K562 (cell line): Measurements from ENCODE around the gene TEX28. TPM values are rescaled to one million over a fixed set of nuclear protein-coding genes. Genes with fewer than 3 reads are reported as not detected.
A peak's percentile ranks its signal among the peaks of the same experiment; 100 is the strongest.
"Not testable (repeated sequence)": the region's sequence is repeated elsewhere in the genome, so short reads cannot be mapped to it uniquely, and the experiment has no call there.

ENCODE experiments used
- ATAC-seq: fragments of 200-7000 bp; cut with Tn5 transposase; 3 replicates; pipeline ENCODE4 v1.9.1; 2020; ENCODE audit warnings: moderate library complexity
- BruUV-seq: library from RNA; stranded (reverse); fragments of 400-500 nt; replicated peaks from 2 replicates; lab custom pipeline; 2021; lab: Mats Ljungman, UMichigan
- CTCF ChIA-PET: fragments of 300-600 bp; formaldehyde crosslinking; extraction: SDS; loops from one replicate; lab custom pipeline; 2021; ENCODE audit warnings: low intra/inter-chr PET ratio; lab: Yijun Ruan, JAX
- POLR2A ChIA-PET: fragments of 300-600, 350-650 bp; sonication (Branson Sonifier 250); formaldehyde crosslinking; extraction: SDS; loops from one replicate; lab custom pipeline; 2021; ENCODE audit warnings: antibody characterized with exemption, inconsistent platforms; lab: Yijun Ruan, JAX
- DNase-seq, 4 experiments: peaks; one replicate each; pipeline versions ENCODE4 v3.0.0 to v3.0.0-alpha.2; 2011 to 2018; ENCODE audit warnings: low spot score in 3 of 4, mixed read lengths in 3 of 4; ENCODE audit errors: extremely low read depth in 1 of 4
- FAIRE-seq: peaks from 2 replicates; lab custom pipeline; 2011; peaks lifted over from hg19 to GRCh38; lab: Jason Lieb, UNC
- H2AFZ ChIP-seq: 2 replicates; pipeline ENCODE4 v1.6.0; 2011; ENCODE audit warnings: low read depth, low read length, control low read depth, inconsistent platforms
- H3K27ac ChIP-seq: fragments of 200-600 bp; 3 replicates; pipeline ENCODE4 v1.8.0; 2011; ENCODE audit warnings: low read depth, mild to moderate bottlenecking, control low read depth, inconsistent platforms, low read length, moderate library complexity, mixed read lengths; ENCODE audit errors: extremely low read depth
- H3K27me3 ChIP-seq, 2 experiments: fragments of 300-600 bp in 1 of 2; 2 replicates in 1 of 2; 3 replicates in 1 of 2; pipeline versions ENCODE4 v1.6.0 to v1.8.0; 2011; ENCODE audit warnings: inconsistent platforms in 2 of 2, low read length in 2 of 2, mild to moderate bottlenecking in 1 of 2, mixed read lengths in 1 of 2, moderate library complexity in 1 of 2; ENCODE audit not compliant: control insufficient read depth in 2 of 2, insufficient read depth in 2 of 2
- H3K36me3 ChIP-seq: fragments of 300-600 bp; 3 replicates; pipeline ENCODE4 v1.8.0; 2011; ENCODE audit warnings: mild to moderate bottlenecking, low read length, inconsistent platforms; ENCODE audit not compliant: control insufficient read depth, insufficient read depth
- H3K4me1 ChIP-seq, 2 experiments: fragments of 200-600 bp in 1 of 2; replicated peaks in 1 of 2; 2 replicates in 1 of 2; 3 replicates in 1 of 2; pipeline versions ENCODE4 v1.5.1 to v1.8.0; 2011; ENCODE audit warnings: inconsistent platforms in 2 of 2, low read length in 2 of 2, mild to moderate bottlenecking in 1 of 2, mixed read lengths in 1 of 2, moderate library complexity in 1 of 2; ENCODE audit not compliant: control insufficient read depth in 2 of 2, insufficient read depth in 2 of 2
- H3K4me2 ChIP-seq: 2 replicates; pipeline ENCODE4 v1.6.1; 2011; ENCODE audit warnings: low read length, control low read depth, inconsistent platforms, mixed read lengths; ENCODE audit not compliant: insufficient read depth
- H3K4me3 ChIP-seq: fragments of 200-600 bp; sonication (generic), shearing (Covaris generic); 2 replicates; pipeline ENCODE4 v1.5.1; 2016; ENCODE audit warnings: control low read depth, inconsistent platforms
- H3K79me2 ChIP-seq: fragments of 200-600 bp; 3 replicates; pipeline ENCODE4 v1.8.0; 2011; ENCODE audit warnings: low read length, inconsistent platforms; ENCODE audit not compliant: control insufficient read depth, insufficient read depth
- H3K9ac ChIP-seq, 2 experiments: 2 replicates each; pipeline versions ENCODE4 v1.6.0 to v1.6.1; 2011; ENCODE audit warnings: low read depth in 2 of 2, low read length in 2 of 2, control low read depth in 1 of 2, inconsistent platforms in 1 of 2, mild to moderate bottlenecking in 1 of 2, mixed read lengths in 1 of 2; ENCODE audit not compliant: insufficient read depth in 1 of 2
- H3K9me1 ChIP-seq: one replicate; pipeline ENCODE4 v1.6.0; 2011; ENCODE audit warnings: inconsistent platforms, mild to moderate bottlenecking, low read length, moderate library complexity; ENCODE audit not compliant: control insufficient read depth, insufficient read depth
- H3K9me3 ChIP-seq: replicated peaks from 2 replicates; pipeline ENCODE4 v1.5.1; 2011; ENCODE audit warnings: low read depth, low read length, inconsistent platforms; ENCODE audit not compliant: control insufficient read depth, insufficient read depth
- H4K20me1 ChIP-seq: replicated peaks from 2 replicates; pipeline ENCODE4 v1.6.1; 2011; ENCODE audit warnings: low read length, inconsistent platforms, mixed read lengths; ENCODE audit not compliant: control insufficient read depth, insufficient read depth
- FOXO4 ChIP-seq: fragments of 450-650 bp; formaldehyde crosslinking; IDR thresholded peaks from 2 replicates; pipeline ENCODE4 v1.4.0; 2020; ENCODE audit warnings: mild to moderate bottlenecking, moderate library complexity
- GABPB1 ChIP-seq: sonication (generic); formaldehyde crosslinking; IDR thresholded peaks from 2 replicates; pipeline ENCODE4 v1.8.0; 2022; ENCODE audit warnings: mild to moderate bottlenecking, missing genetic modification reagents
- HMG20B ChIP-seq: fragments of 250-450 bp; sonication (Bioruptor Pico); IDR thresholded peaks from 2 replicates; pipeline ENCODE4 v1.5.0; 2021; ENCODE audit warnings: mild to moderate bottlenecking
- MAZ ChIP-seq, 2 experiments: fragments of 450-650 bp in 1 of 2; sonication (generic) in 1 of 2; formaldehyde crosslinking; IDR thresholded peaks in 1 of 2; conservative IDR thresholded peaks in 1 of 2; 2 replicates each; pipeline versions ENCODE4 v1.4.0 to v1.5.0; 2020; ENCODE audit warnings: mild to moderate bottlenecking in 1 of 2, missing genetic modification reagents in 1 of 2
- PHB ChIP-seq: fragments of 250-450 bp; sonication (Bioruptor Pico); IDR thresholded peaks from 2 replicates; pipeline ENCODE4 v1.5.0; 2021
- YY1 ChIP-seq, 3 experiments: IDR thresholded peaks; 2 replicates each; pipeline ENCODE4 v1.6.1; 2011; ENCODE audit warnings: low read length in 2 of 3, mild to moderate bottlenecking in 2 of 3, moderate library complexity in 2 of 3, borderline replicate concordance in 1 of 3, control low read depth in 1 of 3, low read depth in 1 of 3; ENCODE audit not compliant: insufficient read depth in 3 of 3, insufficient replicate concordance in 2 of 3, control insufficient read depth in 1 of 3, insufficient read length in 1 of 3; ENCODE audit errors: extremely low read depth in 1 of 3
- ZFP36 ChIP-seq: fragments of 150-350 bp; IDR thresholded peaks from 2 replicates; pipeline ENCODE4 v1.6.1; 2018; ENCODE audit warnings: low read length, low read depth; ENCODE audit not compliant: partially characterized antibody
- ZZZ3 ChIP-seq: fragments of 450-650 bp; IDR thresholded peaks from 2 replicates; pipeline ENCODE4 v1.6.1; 2016; ENCODE audit warnings: antibody characterized with exemption, mild to moderate bottlenecking, moderate library complexity
- WGBS: fragments of 100-300 bp; shearing (Covaris generic); methylation state at CpG from one replicate; pipeline ENCODE4 v1.1.6; 2016; ENCODE audit warnings: low coverage, mixed read lengths; ENCODE audit not compliant: insufficient coverage; ENCODE audit errors: missing lambda C conversion rate; 5-methylcytosine and 5-hydroxymethylcytosine counted together
- in situ Hi-C: fragments of 300-500 bp; cut with MboI; formaldehyde crosslinking; loops from 4 replicates; pipeline ENCODE4 v1.15.0; 2018; ENCODE audit warnings: inconsistent platforms, mixed read lengths
- intact Hi-C: fragments of 100-400 bp; cut with micrococcal nuclease; formaldehyde crosslinking; loops from 2 replicates; pipeline ENCODE4 v1.14.2; 2022
- polyA plus RNA-seq, 8 experiments: library from polyadenylated mRNA; depleted of rRNA in 4 of 8; stranded (reverse) in 5 of 8; unstranded in 3 of 8; fragments of >200 nt; fragmentation: Nextera tagmentation in 2 of 8; fragmentation: Illumina TruSeq in 1 of 8; extraction: Ambion mirVana in 2 of 8; extraction: Trizol in 1 of 8; gene quantifications; 2 replicates each; pipeline versions ENCODE4 v1.2.1 to v1.2.3, GENCODE V29; 2011 to 2014; ENCODE audit warnings: inconsistent platforms in 1 of 8, missing spikeins in 1 of 8
- total RNA-seq, 7 experiments: library from RNA; depleted of rRNA in 6 of 7; stranded (reverse); fragments of >200 nt in 6 of 7; fragmentation: Illumina TruSeq in 2 of 7; extraction: Trizol in 2 of 7; gene quantifications; 2 replicates each; pipeline versions ENCODE4 v1.2.1 to v1.2.3, GENCODE V29; 2011 to 2021; ENCODE audit warnings: low replicate concordance in 1 of 7

Gene TEX28
- total and polyA plus RNA-seq, 9 of the 15 experiments (the other 6 are each of a cell fraction or from before 2014, with no cell fraction given): not detected

DNA sequence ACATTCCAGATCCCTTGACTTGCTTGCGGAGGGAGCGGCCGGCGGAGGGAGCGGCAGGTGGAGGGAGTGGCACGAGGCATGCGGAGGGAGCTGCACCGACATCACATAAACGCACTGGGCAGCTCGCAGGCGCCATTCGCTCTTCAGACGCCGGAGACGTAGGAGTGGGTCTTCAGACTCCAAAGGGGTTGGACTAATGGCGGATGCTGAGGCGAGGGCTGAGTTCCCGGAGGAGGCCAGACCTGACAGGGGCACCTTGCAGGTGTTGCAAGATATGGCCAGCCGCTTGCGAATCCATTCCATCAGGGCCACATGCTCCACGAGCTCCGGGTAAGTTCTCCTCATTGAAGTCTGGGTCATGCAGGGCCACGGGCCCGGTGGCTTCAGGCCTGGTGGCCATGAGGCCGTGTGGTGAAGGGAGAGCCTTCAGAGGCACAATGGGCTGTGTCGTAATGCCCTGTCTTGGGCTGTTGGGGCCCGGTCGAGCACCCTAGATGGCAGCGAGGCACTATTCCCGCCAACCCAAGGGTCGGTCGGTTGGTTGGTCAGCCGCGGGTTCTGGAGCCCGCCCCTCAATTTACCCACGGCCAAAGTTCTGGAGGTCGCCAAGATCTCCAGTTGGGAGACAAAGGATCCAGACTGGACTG lies 863 bp upstream of the TEX28 start, which contains the start of gene TKTL1:
Gene TKTL1 (plus strand): TSS at position 132 of the 647 bp plus-strand sequence. CDS start 65 bp downstream, at position 197.
- no peak for DNase-seq

GRCh38 chrX:154286406-154286805 lies 8.5 kb downstream of the TEX28 start:
- ATAC-seq, H3K27ac ChIP-seq, H3K9ac ChIP-seq, H3K36me3 ChIP-seq, CTCF ChIA-PET, H3K27me3 ChIP-seq, H3K79me2 ChIP-seq, H4K20me1 ChIP-seq, in situ Hi-C loops, BruUV-seq, H2AFZ ChIP-seq, H3K4me2 ChIP-seq, H3K9me1 ChIP-seq, H3K4me1 ChIP-seq, FAIRE-seq, POLR2A ChIA-PET, H3K9me3 ChIP-seq, DNase-seq, intact Hi-C loops, H3K4me3 ChIP-seq: not testable (repeated sequence)
- WGBS: no CpG with 5 or more reads among the region's 10 CpGs

More for the DNA sequence above, 863 bp upstream of the TEX28 start, which contains the start of gene TKTL1:
- Histone ChIP-seq H3K79me2 (no peaks in the 10 kb centered on the region), H3K9me1 (no peaks in the 10 kb centered on the region), H3K27ac (no peak within 1 kb of the TSS), H3K4me3 (no peak within 1 kb of the TSS), H3K4me1 (peaks cover 0 to 9% of the 10 kb centered on the region in 2 experiments; a peak in 1 of 5 replicates), H3K36me3 (no peaks in the 10 kb centered on the region), H3K9me3 (no peaks in the 10 kb centered on the region), H2AFZ (no peak within 1 kb of the TSS), H3K27me3 (no peaks in the 10 kb centered on the region), H3K4me2 (no peak within 1 kb of the TSS), H4K20me1 (no peaks in the 10 kb centered on the region), H3K9ac (no peak within 1 kb of the TSS)
- WGBS: 83% methylated on average over 27 of the region's 37 CpGs
- ATAC-seq (no peak), FAIRE-seq (no peak)
- ChIA-PET CTCF (no interaction called here), POLR2A (interaction anchor here (1.0 kb wide), 1 partner anchor 269 kb away, joined by 4 read pairs; no protein-coding TSS in a partner anchor)
- BruUV-seq: no TSS peak
- intact Hi-C loops (no loop called here), in situ Hi-C loops (no loop called here)
- peak; percentile 72 for TF ChIP-seq ZFP36
- TF ChIP-seq FOXO4 (CRISPR knock-in tag): no peak
- no peak for TF ChIP-seq ZZZ3
- peak in 1 of 3 experiments; percentile 24 for TF ChIP-seq YY1 (IDR thresholded peaks at IDR 0.05; ENCODE audit: borderline replicate concordance in 1 of 3, control insufficient read depth in 1 of 3, extremely low read depth in 1 of 3, insufficient read depth in 3 of 3, insufficient read length in 1 of 3, insufficient replicate concordance in 2 of 3, low read depth in 1 of 3, low read length in 2 of 3)
- TF ChIP-seq HMG20B (CRISPR knock-in tag): no peak
- TF ChIP-seq MAZ (CRISPR knock-in tag; conservative IDR thresholded peaks at IDR 0.05 in 1 of 2, IDR thresholded peaks at IDR 0.05 in 1 of 2): no peak
- no peak for TF ChIP-seq PHB (CRISPR knock-in tag)
- TF ChIP-seq GABPB1 (CRISPR knock-in tag): no peak
